Esophagus squamous epithelium (tissue), 4 donors: ENCODE measurements around the gene SLC9A7.

ENCODE experiments used
- POLR2A ChIP-seq, 4 donors: fragments of 450-650 bp; IDR thresholded peaks; one replicate each; pipeline ENCODE4 v1.6.1; 2017; ENCODE audit warnings: antibody characterized with exemption in 4 of 4, mild to moderate bottlenecking in 4 of 4, moderate library complexity in 3 of 4
- TF ChIP-seq, protein P1 (sequence below), 6 experiments: fragments of 450-650 bp in 4 of 6; fragments of 200-600 bp in 2 of 6; sonication (generic) in 2 of 6; IDR thresholded peaks; one replicate each; pipeline ENCODE4 v1.5.1; 2016 to 2019; ENCODE audit warnings: antibody characterized with exemption in 6 of 6, mild to moderate bottlenecking in 4 of 6, moderate library complexity in 4 of 6

DNA sequence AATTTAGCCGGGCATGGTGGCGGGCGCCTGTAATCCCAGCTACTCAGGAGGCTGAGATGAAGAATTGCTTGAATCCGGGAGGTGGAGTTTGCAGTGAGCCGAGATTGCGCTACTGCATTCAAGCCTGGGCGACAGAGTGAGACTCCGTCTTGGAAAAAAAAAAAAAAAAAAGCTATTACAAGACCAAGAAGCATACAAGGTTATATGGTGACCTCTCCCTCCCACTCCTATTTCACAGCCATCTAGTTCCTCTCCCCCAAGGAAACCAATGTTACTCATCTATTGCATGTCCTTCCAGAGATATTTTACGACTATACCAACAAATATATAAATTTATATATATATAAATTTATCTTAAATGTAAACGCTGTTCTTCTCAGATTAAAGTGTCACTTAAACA, 3.2 kb downstream of the SLC9A7 start:
- TF ChIP-seq, protein P1, sequence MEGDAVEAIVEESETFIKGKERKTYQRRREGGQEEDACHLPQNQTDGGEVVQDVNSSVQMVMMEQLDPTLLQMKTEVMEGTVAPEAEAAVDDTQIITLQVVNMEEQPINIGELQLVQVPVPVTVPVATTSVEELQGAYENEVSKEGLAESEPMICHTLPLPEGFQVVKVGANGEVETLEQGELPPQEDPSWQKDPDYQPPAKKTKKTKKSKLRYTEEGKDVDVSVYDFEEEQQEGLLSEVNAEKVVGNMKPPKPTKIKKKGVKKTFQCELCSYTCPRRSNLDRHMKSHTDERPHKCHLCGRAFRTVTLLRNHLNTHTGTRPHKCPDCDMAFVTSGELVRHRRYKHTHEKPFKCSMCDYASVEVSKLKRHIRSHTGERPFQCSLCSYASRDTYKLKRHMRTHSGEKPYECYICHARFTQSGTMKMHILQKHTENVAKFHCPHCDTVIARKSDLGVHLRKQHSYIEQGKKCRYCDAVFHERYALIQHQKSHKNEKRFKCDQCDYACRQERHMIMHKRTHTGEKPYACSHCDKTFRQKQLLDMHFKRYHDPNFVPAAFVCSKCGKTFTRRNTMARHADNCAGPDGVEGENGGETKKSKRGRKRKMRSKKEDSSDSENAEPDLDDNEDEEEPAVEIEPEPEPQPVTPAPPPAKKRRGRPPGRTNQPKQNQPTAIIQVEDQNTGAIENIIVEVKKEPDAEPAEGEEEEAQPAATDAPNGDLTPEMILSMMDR (IDR thresholded peaks at IDR 0.05): no peak
- TF ChIP-seq POLR2A (IDR thresholded peaks at IDR 0.05): no peak
